Mesendoderm (in vitro differentiated cells): Measurements from ENCODE around the gene TRABD.

Source experiments
- DNase-seq: peaks from one replicate; pipeline ENCODE4 v3.0.0; 2013
- H2AK5ac ChIP-seq: 2 replicates; pipeline ENCODE4 v1.6.1; 2013; ENCODE audit warnings: low read length, inconsistent platforms
- H2BK120ac ChIP-seq: 2 replicates; pipeline ENCODE4 v1.6.1; 2013; ENCODE audit warnings: low read depth, mild to moderate bottlenecking, low read length, moderate library complexity, mixed read lengths
- H2BK15ac ChIP-seq: replicated peaks from 2 replicates; pipeline ENCODE4 v1.6.1; 2013; ENCODE audit warnings: low read depth, mild to moderate bottlenecking, moderate library complexity
- H2BK5ac ChIP-seq: 2 replicates; pipeline ENCODE4 v1.6.1; 2013; ENCODE audit warnings: low read length, inconsistent platforms
- H3K18ac ChIP-seq: 2 replicates; pipeline ENCODE4 v1.6.1; 2013; ENCODE audit warnings: mild to moderate bottlenecking, low read length, mixed read lengths
- H3K23ac ChIP-seq: one replicate; pipeline ENCODE4 v1.6.1; 2013; ENCODE audit warnings: low read length
- H3K27ac ChIP-seq: 2 replicates; pipeline ENCODE4 v1.5.1; 2013; ENCODE audit warnings: low read depth, mild to moderate bottlenecking, inconsistent platforms, low read length, moderate library complexity
- H3K27me3 ChIP-seq: 2 replicates; pipeline ENCODE4 v1.6.1; 2013; ENCODE audit warnings: low read length, control low read depth, mild to moderate bottlenecking, inconsistent platforms; ENCODE audit not compliant: insufficient read depth, poor library complexity
- H3K36me3 ChIP-seq: 2 replicates; pipeline ENCODE4 v1.6.1; 2013; ENCODE audit warnings: low read length, inconsistent platforms; ENCODE audit not compliant: control insufficient read depth, insufficient read depth
- H3K4ac ChIP-seq: one replicate; pipeline ENCODE4 v1.6.1; 2013; ENCODE audit warnings: low read depth, mild to moderate bottlenecking, low read length, moderate library complexity
- H3K4me1 ChIP-seq: 2 replicates; pipeline ENCODE4 v1.6.1; 2013; ENCODE audit warnings: low read depth, low read length, inconsistent platforms; ENCODE audit not compliant: control insufficient read depth
- H3K4me2 ChIP-seq: 2 replicates; pipeline ENCODE4 v1.6.1; 2013; ENCODE audit warnings: low read length
- H3K4me3 ChIP-seq: 2 replicates; pipeline ENCODE4 v1.5.1; 2013; ENCODE audit warnings: mild to moderate bottlenecking, low read length
- H3K56ac ChIP-seq: one replicate; pipeline ENCODE4 v1.6.1; 2013; ENCODE audit warnings: low read length
- H3K79me1 ChIP-seq: 2 replicates; pipeline ENCODE4 v1.6.1; 2013; ENCODE audit warnings: low read length, inconsistent platforms
- H3K79me2 ChIP-seq: 2 replicates; pipeline ENCODE4 v1.6.1; 2013; ENCODE audit warnings: mild to moderate bottlenecking, low read length; ENCODE audit not compliant: control insufficient read depth, insufficient read depth
- H3K9ac ChIP-seq: 2 replicates; pipeline ENCODE4 v1.6.1; 2013; ENCODE audit warnings: low read length, inconsistent platforms
- H4K5ac ChIP-seq: one replicate; pipeline ENCODE4 v1.6.1; 2013; ENCODE audit warnings: low read length
- H4K8ac ChIP-seq: one replicate; pipeline ENCODE4 v1.6.1; 2013; ENCODE audit warnings: low read depth, mild to moderate bottlenecking, control low read depth, low read length, moderate library complexity
- WGBS: extraction: QIAGEN DNeasy Blood & Tissue Kit; methylation state at CpG from one replicate; pipeline ENCODE4 v1.1.7; 2013; ENCODE audit warnings: low lambda C conversion rate, missing lambda C conversion rate; ENCODE audit not compliant: insufficient coverage; ENCODE audit errors: extremely low coverage; 5-methylcytosine and 5-hydroxymethylcytosine counted together

TRABD gene

GRCh38 chr22:50248196-50249081, 62.7 kb downstream of the TRABD start:
- Histone ChIP-seq H2BK5ac (no peak overlapping the region), H3K4me3 (no peak overlapping the region), H2BK120ac (no peak overlapping the region), H3K4me1 (no peaks in the 10 kb centered on the region), H4K8ac (no peak overlapping the region), H3K27ac (no peak overlapping the region), H3K4me2 (no peak overlapping the region), H3K18ac (no peak overlapping the region), H3K36me3 (peaks cover 3% of the 10 kb centered on the region), H3K79me2 (peaks cover 8% of the 10 kb centered on the region), H3K23ac (no peak overlapping the region), H2AK5ac (no peak overlapping the region), H3K79me1 (peaks cover 14% of the 10 kb centered on the region), H3K27me3 (no peaks in the 10 kb centered on the region), H3K4ac (no peak overlapping the region), H3K9ac (no peak overlapping the region), H4K5ac (no peak overlapping the region), H2BK15ac (no peak overlapping the region), H3K56ac (no peak overlapping the region)
- DNase-seq = no peak
- WGBS = no CpG with 5 or more reads among the region's 29 CpGs
